T47D (cell line): ENCODE data around the gene NECTIN3.

Experiments used
- DNase-seq, 2 experiments: peaks; one replicate each; pipeline versions ENCODE4 v3.0.0 to v3.0.0-alpha.2; 2011 to 2012; ENCODE audit warnings: low read depth in 1 of 2, low spot score in 1 of 2
- JUND ChIP-seq: IDR thresholded peaks from 2 replicates; pipeline ENCODE4 v1.6.1; 2012; ENCODE audit warnings: low read depth
- in situ Hi-C: cut with HindIII; loops from 2 replicates; pipeline ENCODE4 v1.10.0; 2016; ENCODE audit warnings: low sequenced_read_pairs, low pct_unique_long_range_greater_than_20kb

Gene NECTIN3

GRCh38 chr3:111069974-111070771, 1.4 kb upstream of the NECTIN3 start:
- in situ Hi-C loops = no loop called here
- no peak for TF ChIP-seq JUND
- DNase-seq = no peak

- no peak for DNase-seq
- no peak for TF ChIP-seq JUND
- in situ Hi-C loops = no loop called here
These were observed 802 bp upstream of the NECTIN3 start for GRCh38 chr3:111070772-111071256.

GRCh38 chr3:111072031-111072921, 660 bp downstream of the NECTIN3 start:
- DNase-seq = peak in 1 of 2 experiments; percentile 19
- in situ Hi-C loops = no loop called here
- no peak for TF ChIP-seq JUND

GRCh38 chr3:111073218-111073617, 1.6 kb downstream of the NECTIN3 start:
- in situ Hi-C loops = no loop called here
- no peak for DNase-seq
- no peak for TF ChIP-seq JUND

GRCh38 chr3:111076732-111077131, 5.1 kb downstream of the NECTIN3 start:
- TF ChIP-seq JUND = no peak
- in situ Hi-C loops = no loop called here

GRCh38 chr3:111077369-111077768, 5.8 kb downstream of the NECTIN3 start:
- no peak for DNase-seq

More at GRCh38 chr3:111076732-111077131, 5.1 kb downstream of the NECTIN3 start:
- no peak for DNase-seq

GRCh38 chr3:111080413-111080812, 8.8 kb downstream of the NECTIN3 start:
- no peak for TF ChIP-seq JUND

More at GRCh38 chr3:111077369-111077768, 5.8 kb downstream of the NECTIN3 start:
- in situ Hi-C loops = no loop called here
- TF ChIP-seq JUND = no peak

GRCh38 chr3:111081008-111081545, 9.5 kb downstream of the NECTIN3 start:
- DNase-seq = no peak
- no peak for TF ChIP-seq JUND
- in situ Hi-C loops = no loop called here

More at GRCh38 chr3:111080413-111080812, 8.8 kb downstream of the NECTIN3 start:
- in situ Hi-C loops = no loop called here
- DNase-seq = peak; percentile 28 to 36

GRCh38 chr3:111084911-111085310, 13.3 kb downstream of the NECTIN3 start:
- in situ Hi-C loops = no loop called here
- TF ChIP-seq JUND = no peak
- no peak for DNase-seq

- in situ Hi-C loops = no loop called here
- no peak for TF ChIP-seq JUND
- DNase-seq = no peak
These were observed 16.4 kb downstream of the NECTIN3 start for GRCh38 chr3:111087924-111088469.

GRCh38 chr3:111096487-111097209, 25.0 kb downstream of the NECTIN3 start:
- in situ Hi-C loops = no loop called here
- no peak for DNase-seq
- TF ChIP-seq JUND = no peak

GRCh38 chr3:111103807-111104206, 32.2 kb downstream of the NECTIN3 start:
- no peak for TF ChIP-seq JUND
- in situ Hi-C loops = no loop called here
- DNase-seq = no peak
